ENCODE results near the gene ZBED3.

Gene ZBED3

DNA sequence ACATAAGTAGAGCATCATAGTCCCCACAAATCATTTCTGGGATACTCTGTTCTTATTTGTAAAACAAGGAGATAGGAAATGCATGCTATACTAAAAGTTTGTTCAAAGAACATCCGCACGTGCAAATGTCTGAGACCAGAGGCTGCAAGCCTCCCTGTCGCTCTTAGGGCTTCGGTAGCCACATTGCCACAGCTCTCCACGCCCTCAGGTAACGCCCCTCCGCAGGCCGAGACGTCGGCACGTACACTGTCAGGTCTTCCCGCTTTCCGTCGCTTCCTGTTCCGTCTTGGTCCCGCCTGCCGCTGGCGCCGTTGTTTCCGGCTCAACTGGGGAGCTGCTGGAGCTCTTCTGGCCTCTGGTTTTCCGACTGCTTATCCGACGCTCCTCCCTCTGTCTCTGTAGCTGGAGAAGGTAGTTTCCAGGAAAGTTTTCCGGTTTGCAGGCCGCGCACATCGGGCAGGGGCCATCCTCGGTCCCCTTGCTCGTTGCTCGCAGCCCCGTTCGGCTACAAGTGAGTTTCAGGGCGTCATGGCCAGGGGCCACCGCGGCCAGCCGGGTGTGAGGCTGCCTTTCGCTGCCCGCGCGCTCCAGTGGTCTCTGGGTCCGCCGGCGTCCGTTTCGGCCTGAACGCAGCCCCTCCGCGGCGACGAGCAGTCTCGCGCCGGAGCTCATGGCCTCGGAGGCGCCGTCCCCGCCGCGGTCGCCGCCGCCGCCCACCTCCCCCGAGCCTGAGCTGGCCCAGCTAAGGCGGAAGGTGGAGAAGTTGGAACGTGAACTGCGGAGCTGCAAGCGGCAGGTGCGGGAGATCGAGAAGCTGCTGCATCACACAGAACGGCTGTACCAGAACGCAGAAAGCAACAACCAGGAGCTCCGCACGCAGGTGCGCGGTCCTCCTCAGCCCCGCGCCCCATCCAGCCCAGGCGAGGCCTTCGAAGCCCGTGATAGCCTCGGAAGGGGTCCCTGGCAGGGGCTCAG is 56.7 kb downstream of the ZBED3 start, which contains the start of gene AGGF1:
Gene AGGF1, plus strand, starts transcription at position 308 of the 975 bp plus-strand sequence. Its CDS starts 363 bp downstream, at position 671.
- H3K4me3 ChIP-seq (ENCODE audit: low read length) = peak within 1 kb of the TSS; percentile 88
- TF ChIP-seq, protein P1, sequence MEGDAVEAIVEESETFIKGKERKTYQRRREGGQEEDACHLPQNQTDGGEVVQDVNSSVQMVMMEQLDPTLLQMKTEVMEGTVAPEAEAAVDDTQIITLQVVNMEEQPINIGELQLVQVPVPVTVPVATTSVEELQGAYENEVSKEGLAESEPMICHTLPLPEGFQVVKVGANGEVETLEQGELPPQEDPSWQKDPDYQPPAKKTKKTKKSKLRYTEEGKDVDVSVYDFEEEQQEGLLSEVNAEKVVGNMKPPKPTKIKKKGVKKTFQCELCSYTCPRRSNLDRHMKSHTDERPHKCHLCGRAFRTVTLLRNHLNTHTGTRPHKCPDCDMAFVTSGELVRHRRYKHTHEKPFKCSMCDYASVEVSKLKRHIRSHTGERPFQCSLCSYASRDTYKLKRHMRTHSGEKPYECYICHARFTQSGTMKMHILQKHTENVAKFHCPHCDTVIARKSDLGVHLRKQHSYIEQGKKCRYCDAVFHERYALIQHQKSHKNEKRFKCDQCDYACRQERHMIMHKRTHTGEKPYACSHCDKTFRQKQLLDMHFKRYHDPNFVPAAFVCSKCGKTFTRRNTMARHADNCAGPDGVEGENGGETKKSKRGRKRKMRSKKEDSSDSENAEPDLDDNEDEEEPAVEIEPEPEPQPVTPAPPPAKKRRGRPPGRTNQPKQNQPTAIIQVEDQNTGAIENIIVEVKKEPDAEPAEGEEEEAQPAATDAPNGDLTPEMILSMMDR (IDR thresholded peaks at IDR 0.05; ENCODE audit: insufficient read depth, low read depth, low read length, missing control alignments) = no peak
- peak; percentile 96 for DNase-seq (ENCODE audit: low read depth)

DNA sequence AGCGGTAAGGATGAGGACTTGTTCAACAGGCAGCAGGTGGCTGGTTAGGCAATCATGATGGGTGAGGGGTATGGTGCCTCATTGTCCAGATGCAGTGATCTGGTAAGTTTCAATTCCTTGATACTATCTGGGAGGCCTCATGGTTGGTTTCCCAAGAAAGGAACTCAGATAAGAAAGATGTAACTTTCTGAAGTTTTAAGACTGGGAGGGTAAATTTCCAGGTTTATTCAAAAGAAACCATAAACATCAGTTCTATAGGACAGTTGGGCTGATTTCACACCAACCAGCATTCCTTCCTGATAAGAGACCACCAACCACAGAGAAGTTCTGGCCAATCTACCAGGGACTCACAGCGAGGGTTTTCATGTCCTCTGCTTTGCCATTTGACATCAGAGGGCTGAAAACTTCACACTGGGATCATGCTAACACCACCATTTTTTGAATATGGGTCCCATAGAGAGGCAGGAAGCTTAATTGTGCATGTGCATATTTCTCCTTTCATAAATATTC is 57.7 kb downstream of the ZBED3 start:
- TF ChIP-seq, protein P1 (IDR thresholded peaks at IDR 0.05; ENCODE audit: insufficient read depth, low read depth, low read length, missing control alignments) = no peak
- DNase-seq (ENCODE audit: low read depth) = no peak
- no peak overlapping the region for H3K4me3 ChIP-seq (ENCODE audit: low read length)

DNA sequence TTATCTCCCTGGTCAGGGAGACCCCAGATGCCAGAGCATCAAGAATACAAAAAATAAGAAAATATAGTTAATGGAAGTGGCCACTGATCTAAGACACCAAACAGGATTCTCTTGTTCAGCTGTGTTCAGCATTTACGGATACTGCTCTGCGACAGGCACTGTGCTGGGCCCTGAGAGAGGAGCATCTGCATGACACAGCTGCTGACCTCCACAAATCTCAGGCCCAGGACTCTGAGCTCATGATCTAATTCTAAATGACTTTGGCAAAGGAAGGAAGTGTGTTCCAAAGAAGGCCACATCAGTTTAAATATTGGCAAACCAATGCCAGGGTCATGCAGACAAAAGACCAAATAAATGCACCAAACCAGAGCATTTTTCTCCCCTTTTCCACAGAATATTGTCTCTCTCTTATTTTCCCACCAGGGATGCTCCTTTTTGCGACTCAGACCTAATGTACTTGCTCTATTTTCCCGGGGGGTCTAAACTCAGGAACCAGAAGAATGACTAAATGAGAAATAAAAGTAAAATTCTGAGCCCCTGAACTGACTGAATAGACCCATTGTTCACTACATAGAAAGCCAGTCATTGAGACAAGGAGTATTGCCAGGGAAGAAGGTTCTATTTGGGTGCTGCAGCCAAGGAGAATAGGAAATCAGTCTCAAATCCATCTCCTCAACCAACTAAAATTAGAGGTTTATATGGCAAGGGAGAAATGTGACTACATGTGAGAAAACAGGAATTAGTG is 58.3 kb downstream of the ZBED3 start:
- no peak for DNase-seq (ENCODE audit: low read depth)
- no peak overlapping the region for H3K4me3 ChIP-seq (ENCODE audit: low read length)
- TF ChIP-seq, protein P1 (IDR thresholded peaks at IDR 0.05; ENCODE audit: insufficient read depth, low read depth, low read length, missing control alignments) = no peak

DNA sequence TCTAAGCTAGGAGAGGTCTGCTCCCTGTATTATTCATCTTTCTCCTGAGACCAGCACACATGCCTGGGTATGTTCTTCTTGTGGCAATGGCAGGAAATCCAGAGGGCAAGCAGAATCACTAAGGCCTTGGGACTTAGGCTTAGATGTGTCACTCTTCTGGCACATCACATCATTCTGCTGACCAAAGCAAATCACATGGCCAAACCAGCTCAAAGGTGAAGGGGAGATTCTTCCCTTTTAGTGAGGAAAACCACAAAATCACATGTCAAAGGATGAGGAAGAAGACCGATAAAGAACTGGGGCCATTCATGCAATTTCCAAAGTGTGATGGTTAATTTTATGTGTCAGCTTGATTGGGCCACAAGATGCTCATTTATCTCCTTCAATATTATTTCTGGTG is 62.6 kb downstream of the ZBED3 start:
- no peak overlapping the region for H3K4me3 ChIP-seq (ENCODE audit: low read length)
- DNase-seq (ENCODE audit: low read depth) = no peak
- TF ChIP-seq, protein P1 (IDR thresholded peaks at IDR 0.05; ENCODE audit: insufficient read depth, low read depth, low read length, missing control alignments) = no peak

DNA sequence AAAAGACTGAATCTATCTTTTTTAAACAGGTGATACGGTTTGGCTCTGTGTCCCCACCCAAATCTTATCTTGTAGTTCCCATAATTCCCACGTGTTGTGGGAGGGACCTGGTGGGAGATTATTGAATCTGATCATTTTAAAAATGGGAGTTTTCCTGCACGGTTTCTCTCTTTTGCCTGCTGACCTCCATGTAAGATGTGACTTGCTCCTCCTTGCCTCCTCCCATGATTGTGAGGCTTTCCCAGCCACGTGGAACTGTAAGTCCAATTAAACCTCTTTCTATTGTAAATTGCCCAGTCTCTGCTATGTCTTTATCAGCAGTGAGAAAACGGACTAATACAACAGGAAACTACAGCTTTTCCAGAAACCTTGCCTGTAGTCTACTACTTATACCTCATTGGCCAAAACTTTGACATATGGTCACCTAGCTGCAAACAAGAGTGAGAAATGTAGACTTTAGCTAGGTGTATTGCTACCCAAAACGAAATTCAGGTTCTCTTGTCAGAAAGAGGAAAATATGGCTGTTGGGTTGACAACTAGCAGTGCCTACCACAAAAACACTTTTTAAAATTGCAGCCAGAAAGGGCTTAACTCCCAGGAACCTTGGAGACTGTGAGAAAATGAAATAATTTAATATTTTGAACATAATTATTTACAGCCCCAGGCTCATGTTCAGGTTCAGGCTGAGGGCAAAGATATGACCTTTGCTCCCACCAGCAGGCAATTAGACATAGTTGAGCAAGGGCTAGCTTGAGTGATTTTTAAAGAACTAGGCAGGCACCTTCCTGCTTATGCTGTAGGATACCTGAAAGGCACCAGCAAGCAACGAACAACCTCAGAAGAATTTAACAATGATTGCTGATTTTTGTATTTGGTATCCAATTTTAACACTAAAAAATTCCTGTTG is 64.3 kb downstream of the ZBED3 start:
- no peak for DNase-seq (ENCODE audit: low read depth)
- H3K4me3 ChIP-seq (ENCODE audit: low read length) = no peak overlapping the region
- TF ChIP-seq, protein P1 (IDR thresholded peaks at IDR 0.05; ENCODE audit: insufficient read depth, low read depth, low read length, missing control alignments) = no peak
